K562 (cell line): ENCODE measurements around the gene CST6. TPM values are rescaled to one million over a fixed set of nuclear protein-coding genes. Genes with fewer than 3 reads are reported as not detected.

Experiments used
- CC2D1A ChIP-seq: fragments of 450-650 bp; IDR thresholded peaks from 2 replicates; pipeline ENCODE4 v1.6.1; 2017; ENCODE audit warnings: mild to moderate bottlenecking
- ETV5 ChIP-seq: sonication (generic); formaldehyde crosslinking; IDR thresholded peaks from 2 replicates; pipeline ENCODE4 v1.4.0; 2020; ENCODE audit warnings: low read depth, mild to moderate bottlenecking, missing genetic modification reagents
- ETV6 ChIP-seq, 3 experiments: fragments of 150-350 bp in 1 of 3; sonication (generic) in 1 of 3; formaldehyde crosslinking in 1 of 3; IDR thresholded peaks; 2 replicates each; pipeline versions ENCODE4 v1.6.1 to v1.8.0; 2014 to 2022; ENCODE audit warnings: borderline replicate concordance in 2 of 3, low read depth in 2 of 3, antibody characterized with exemption in 1 of 3, low read length in 1 of 3, mild to moderate bottlenecking in 1 of 3, missing genetic modification reagents in 1 of 3
- FOXK2 ChIP-seq, 2 experiments: fragments of 450-650 bp; IDR thresholded peaks in 1 of 2; conservative IDR thresholded peaks in 1 of 2; 2 replicates each; pipeline ENCODE4 v1.6.1; 2016; ENCODE audit warnings: low read depth in 2 of 2, mild to moderate bottlenecking in 1 of 2
- FOXM1 ChIP-seq, 2 experiments: fragments of 450-650 bp in 1 of 2; sonication (generic) in 1 of 2; formaldehyde crosslinking in 1 of 2; IDR thresholded peaks; 2 replicates each; pipeline versions ENCODE4 v1.6.1 to v1.9.0; 2017 to 2022; ENCODE audit warnings: low read depth in 2 of 2, mild to moderate bottlenecking in 2 of 2, missing genetic modification reagents in 1 of 2, moderate library complexity in 1 of 2
- GABPB1 ChIP-seq: sonication (generic); formaldehyde crosslinking; IDR thresholded peaks from 2 replicates; pipeline ENCODE4 v1.8.0; 2022; ENCODE audit warnings: mild to moderate bottlenecking, missing genetic modification reagents
- HDAC1 ChIP-seq, 2 experiments: fragments of 450-650 bp; IDR thresholded peaks; 2 replicates each; pipeline ENCODE4 v1.6.1; 2016 to 2017; ENCODE audit warnings: inconsistent platforms in 1 of 2, mild to moderate bottlenecking in 1 of 2, moderate library complexity in 1 of 2
- HDAC3 ChIP-seq: fragments of 450-650 bp; IDR thresholded peaks from 2 replicates; pipeline ENCODE4 v1.6.1; 2018; ENCODE audit warnings: borderline replicate concordance, mild to moderate bottlenecking, moderate library complexity; ENCODE audit not compliant: partially characterized antibody
- HNRNPUL1 ChIP-seq: fragments of 200-400 bp; formaldehyde crosslinking; IDR thresholded peaks from 2 replicates; pipeline ENCODE4 v1.6.1; 2017; ENCODE audit warnings: low read length
- MTA1 ChIP-seq: fragments of 450-650 bp; IDR thresholded peaks from 2 replicates; pipeline ENCODE4 v1.6.1; 2017; ENCODE audit warnings: borderline replicate concordance
- NCOA1 ChIP-seq: fragments of 450-650 bp; IDR thresholded peaks from 2 replicates; pipeline ENCODE4 v1.6.1; 2016; ENCODE audit warnings: low read depth
- NFATC3 ChIP-seq: fragments of 450-650 bp; IDR thresholded peaks from 2 replicates; pipeline ENCODE4 v1.6.1; 2017; ENCODE audit warnings: mild to moderate bottlenecking
- STAG1 ChIP-seq: sonication (generic); formaldehyde crosslinking; IDR thresholded peaks from 2 replicates; pipeline ENCODE4 v1.5.0; 2020; ENCODE audit warnings: missing genetic modification reagents, borderline replicate concordance
- TFAM ChIP-seq: fragments of 250-450 bp; sonication (Bioruptor Pico); conservative IDR thresholded peaks from 2 replicates; pipeline ENCODE4 v1.5.0; 2021; ENCODE audit warnings: mild to moderate bottlenecking, moderate library complexity
- ZNF184 ChIP-seq: sonication (generic); formaldehyde crosslinking; IDR thresholded peaks from 2 replicates; pipeline ENCODE4 v1.5.0; 2020; ENCODE audit warnings: missing genetic modification reagents
- ZNF586 ChIP-seq: fragments of 450-650 bp; formaldehyde crosslinking; conservative IDR thresholded peaks from 2 replicates; pipeline ENCODE4 v1.4.0; 2020; ENCODE audit warnings: mild to moderate bottlenecking, moderate library complexity
- ZNF77 ChIP-seq: fragments of 250-450 bp; sonication (Bioruptor Pico); IDR thresholded peaks from 2 replicates; pipeline ENCODE4 v1.5.0; 2020
- ZSCAN32 ChIP-seq: fragments of 450-650 bp; formaldehyde crosslinking; IDR thresholded peaks from 2 replicates; pipeline ENCODE4 v1.4.0; 2020; ENCODE audit warnings: mild to moderate bottlenecking, moderate library complexity
- polyA plus RNA-seq, 8 experiments: library from polyadenylated mRNA; depleted of rRNA in 4 of 8; stranded (reverse) in 5 of 8; unstranded in 3 of 8; fragments of >200 nt; fragmentation: Nextera tagmentation in 2 of 8; fragmentation: Illumina TruSeq in 1 of 8; extraction: Ambion mirVana in 2 of 8; extraction: Trizol in 1 of 8; gene quantifications; 2 replicates each; pipeline versions ENCODE4 v1.2.1 to v1.2.3, GENCODE V29; 2011 to 2014; ENCODE audit warnings: inconsistent platforms in 1 of 8, missing spikeins in 1 of 8
- total RNA-seq, 7 experiments: library from RNA; depleted of rRNA in 6 of 7; stranded (reverse); fragments of >200 nt in 6 of 7; fragmentation: Illumina TruSeq in 2 of 7; extraction: Trizol in 2 of 7; gene quantifications; 2 replicates each; pipeline versions ENCODE4 v1.2.1 to v1.2.3, GENCODE V29; 2011 to 2021; ENCODE audit warnings: low replicate concordance in 1 of 7
- TF ChIP-seq, protein P1 (sequence below), 2 experiments: fragments of 450-650 bp; IDR thresholded peaks; 2 replicates each; pipeline ENCODE4 v1.6.1; 2016
- TF ChIP-seq, protein P2 (sequence below): fragments of 250-450 bp; sonication (Bioruptor Pico); IDR thresholded peaks from 2 replicates; pipeline ENCODE4 v1.8.0; 2021; ENCODE audit warnings: borderline replicate concordance, mild to moderate bottlenecking, moderate library complexity; ENCODE audit not compliant: poor library complexity, severe bottlenecking

The CST6 gene
- total and polyA plus RNA-seq, 9 of the 15 experiments (the other 6 are each of a cell fraction or from before 2014, with no cell fraction given), result not detected

DNA sequence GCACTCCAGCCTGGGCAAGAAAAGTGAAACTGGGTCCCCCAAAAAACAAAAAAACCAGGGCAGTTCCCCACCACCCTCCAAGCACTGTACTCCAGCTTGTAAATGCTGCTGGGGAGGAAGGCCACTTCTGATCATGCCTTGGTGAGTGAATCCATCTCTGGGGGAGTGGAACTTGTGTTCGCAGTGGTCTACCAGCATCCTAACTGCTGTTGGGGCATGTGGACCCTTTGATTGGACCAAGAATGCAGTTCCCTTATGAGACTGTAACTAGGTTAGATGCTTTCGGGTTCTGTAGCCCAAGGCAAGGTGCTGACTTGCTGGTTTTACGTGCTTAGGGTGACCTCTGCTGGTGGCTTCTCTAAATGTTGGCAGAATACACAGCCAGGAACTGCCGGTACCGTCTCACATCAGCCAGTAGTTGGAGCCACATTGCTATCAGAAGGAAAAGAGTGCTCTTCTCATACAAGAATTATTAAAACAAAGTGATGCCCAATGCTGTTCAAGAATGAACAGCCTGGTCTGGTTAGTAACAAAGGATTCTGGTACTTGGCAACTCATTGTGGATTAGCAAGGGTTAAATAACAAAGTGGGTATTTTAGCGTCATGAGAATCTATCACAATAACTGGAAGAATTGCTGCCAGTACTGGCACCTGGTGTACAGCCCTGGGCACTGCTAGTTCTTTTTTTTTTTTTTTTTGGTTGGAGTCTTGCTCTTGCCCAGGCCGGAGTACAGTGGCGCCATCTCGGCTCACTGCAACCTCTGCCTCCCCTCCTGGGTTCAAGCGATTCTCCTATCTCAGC is 22.8 kb upstream of the CST6 start (continued):
- TF ChIP-seq CC2D1A, result peak; percentile 94
- TF ChIP-seq NFATC3, result no peak
- 0 out of 4 replicates have a peak, but pooled peaks of 1 of the 2 experiments have one; percentile 26 for TF ChIP-seq FOXK2 (conservative IDR thresholded peaks at IDR 0.05 in 1 of 2, IDR thresholded peaks at IDR 0.05 in 1 of 2; ENCODE audit: low read depth in 2 of 2)
- no peak for TF ChIP-seq HNRNPUL1
- no peak for TF ChIP-seq ZNF586 (CRISPR knock-in tag)
- no peak for TF ChIP-seq ETV6 (IDR thresholded peaks at IDR 0.05; ENCODE audit: borderline replicate concordance in 1 of 2, low read depth in 2 of 2, low read length in 1 of 2)
- no peak for TF ChIP-seq ETV6 (CRISPR knock-in tag; IDR thresholded peaks at IDR 0.05; ENCODE audit: borderline replicate concordance)
- no peak for TF ChIP-seq FOXM1 (IDR thresholded peaks at IDR 0.05; ENCODE audit: low read depth)
- no peak for TF ChIP-seq FOXM1 (CRISPR knock-in tag; IDR thresholded peaks at IDR 0.05; ENCODE audit: low read depth)
- no peak for TF ChIP-seq HDAC3
- no peak for TF ChIP-seq MTA1
- TF ChIP-seq STAG1 (CRISPR knock-in tag), result peak; percentile 99
- no peak for TF ChIP-seq NCOA1
- no peak for TF ChIP-seq TFAM
- TF ChIP-seq ZNF184 (CRISPR knock-in tag), result no peak
- no peak for TF ChIP-seq ZSCAN32 (CRISPR knock-in tag)
- TF ChIP-seq ZNF77 (CRISPR knock-in tag), result no peak
- TF ChIP-seq, protein P1, sequence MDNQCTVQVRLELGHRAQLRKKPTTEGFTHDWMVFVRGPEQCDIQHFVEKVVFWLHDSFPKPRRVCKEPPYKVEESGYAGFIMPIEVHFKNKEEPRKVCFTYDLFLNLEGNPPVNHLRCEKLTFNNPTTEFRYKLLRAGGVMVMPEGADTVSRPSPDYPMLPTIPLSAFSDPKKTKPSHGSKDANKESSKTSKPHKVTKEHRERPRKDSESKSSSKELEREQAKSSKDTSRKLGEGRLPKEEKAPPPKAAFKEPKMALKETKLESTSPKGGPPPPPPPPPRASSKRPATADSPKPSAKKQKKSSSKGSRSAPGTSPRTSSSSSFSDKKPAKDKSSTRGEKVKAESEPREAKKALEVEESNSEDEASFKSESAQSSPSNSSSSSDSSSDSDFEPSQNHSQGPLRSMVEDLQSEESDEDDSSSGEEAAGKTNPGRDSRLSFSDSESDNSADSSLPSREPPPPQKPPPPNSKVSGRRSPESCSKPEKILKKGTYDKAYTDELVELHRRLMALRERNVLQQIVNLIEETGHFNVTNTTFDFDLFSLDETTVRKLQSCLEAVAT (IDR thresholded peaks at IDR 0.05), result peak in 1 of 2 experiments; percentile 90; a peak in 2 of 4 replicates
- peak; percentile 55; the same call in 1 of the 2 replicates for TF ChIP-seq GABPB1
- TF ChIP-seq, protein P2, sequence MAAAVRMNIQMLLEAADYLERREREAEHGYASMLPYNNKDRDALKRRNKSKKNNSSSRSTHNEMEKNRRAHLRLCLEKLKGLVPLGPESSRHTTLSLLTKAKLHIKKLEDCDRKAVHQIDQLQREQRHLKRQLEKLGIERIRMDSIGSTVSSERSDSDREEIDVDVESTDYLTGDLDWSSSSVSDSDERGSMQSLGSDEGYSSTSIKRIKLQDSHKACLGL (CRISPR knock-in tag), result no peak
- no peak for TF ChIP-seq HDAC1 (IDR thresholded peaks at IDR 0.05)
- peak; percentile 43; the same call in 1 of the 2 replicates for TF ChIP-seq ETV5 (CRISPR knock-in tag)
